ENCODE results near the gene ZNF285.
"Not testable (repeated sequence)": the region's sequence is repeated elsewhere in the genome, so short reads cannot be mapped to it uniquely, and the experiment has no call there.

ZNF285 gene

GRCh38 chr19:44401139-44402115, at the start of gene ZNF285:
Gene ZNF285 (minus strand): TSS chr19:44401608. CDS start chr19:44397213, 4,395 bp downstream.
- DNase-seq, result peak; percentile 70

GRCh38 chr19:44447916-44448674, 46.7 kb upstream of the ZNF285 start, which contains the start of gene ZNF229:
Gene ZNF229 (minus strand): TSS chr19:44448472. CDS start chr19:44442847, 5,625 bp downstream.
- peak; percentile 63 for DNase-seq

DNA sequence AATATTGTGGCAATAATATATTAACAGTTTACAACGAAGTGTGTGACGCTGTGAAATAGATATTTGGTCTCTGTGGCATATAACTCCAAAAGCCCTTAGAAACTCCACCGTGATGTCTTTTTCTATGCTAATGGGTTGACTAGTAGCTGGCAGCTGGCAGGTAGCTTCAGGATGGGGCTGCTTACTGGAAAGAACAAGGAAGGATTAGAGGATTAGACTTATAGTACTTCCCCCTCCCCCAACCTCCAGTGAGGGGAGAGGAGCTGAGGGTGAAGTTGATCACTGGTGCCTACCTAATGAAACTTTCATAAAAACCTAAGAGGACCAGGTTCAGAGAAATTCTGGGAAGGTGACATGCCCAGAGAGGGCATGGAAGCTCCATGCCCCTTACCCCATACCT, 37.0 kb upstream of the ZNF285 start:
- no peak for DNase-seq

DNA sequence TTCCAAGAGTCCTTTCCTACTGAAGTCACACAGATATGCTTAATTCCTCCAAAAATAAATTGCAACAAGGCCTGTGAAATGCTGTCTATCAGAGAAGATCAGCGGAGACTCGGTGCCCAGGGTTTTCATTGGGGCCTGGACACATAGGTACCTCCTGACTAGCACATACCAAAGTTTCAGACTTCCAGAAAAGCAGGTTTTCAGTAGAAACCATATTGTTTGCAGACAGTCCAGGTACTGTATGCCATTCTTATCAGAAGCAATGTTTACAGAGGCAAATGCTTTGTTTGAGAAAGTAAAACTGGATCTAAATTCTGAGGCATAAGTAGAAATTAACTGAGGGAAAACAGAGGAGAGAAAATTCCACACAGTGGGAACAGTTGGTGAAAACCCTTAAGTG, 34.0 kb upstream of the ZNF285 start:
- no peak for DNase-seq

DNA sequence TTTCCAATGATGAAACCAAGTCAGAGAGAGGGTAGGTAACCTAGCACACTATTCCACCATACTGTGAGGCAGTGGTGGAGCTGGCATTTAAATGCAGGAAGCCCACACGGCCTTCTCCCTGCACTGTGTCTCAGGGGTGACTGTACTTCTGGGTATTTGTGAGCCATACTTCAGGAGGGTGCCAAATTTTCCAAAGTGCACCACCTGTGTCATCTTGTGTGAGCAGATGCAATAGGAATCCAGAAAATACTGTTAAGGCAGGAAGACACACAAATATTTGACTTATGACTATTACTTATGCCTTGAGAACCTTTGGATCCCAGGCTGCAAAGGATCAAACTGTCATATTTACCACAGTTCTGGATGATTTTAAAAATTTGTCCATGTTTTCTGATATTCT, 29.5 kb upstream of the ZNF285 start:
- DNase-seq, result no peak

DNA sequence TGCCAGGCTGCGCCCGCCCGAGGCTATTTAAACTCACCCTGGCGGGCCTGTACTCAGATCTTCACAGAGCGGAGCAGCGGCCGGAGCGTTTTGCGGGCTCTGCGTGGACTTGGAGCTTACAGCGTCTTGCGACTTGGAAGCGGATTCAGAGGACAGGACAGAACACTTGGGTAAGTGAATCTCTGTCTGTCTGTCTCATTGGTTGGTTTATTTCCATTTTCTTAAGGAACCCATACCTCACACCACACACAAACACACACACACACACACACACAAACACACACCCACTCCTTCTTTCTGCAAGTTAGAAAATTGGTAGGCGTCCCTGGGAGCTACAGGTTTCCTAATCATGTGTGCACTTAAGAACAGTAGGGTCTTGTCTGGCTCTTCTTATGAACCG, 14.1 kb upstream of the ZNF285 start:
- DNase-seq, result not testable (repeated sequence)

DNA sequence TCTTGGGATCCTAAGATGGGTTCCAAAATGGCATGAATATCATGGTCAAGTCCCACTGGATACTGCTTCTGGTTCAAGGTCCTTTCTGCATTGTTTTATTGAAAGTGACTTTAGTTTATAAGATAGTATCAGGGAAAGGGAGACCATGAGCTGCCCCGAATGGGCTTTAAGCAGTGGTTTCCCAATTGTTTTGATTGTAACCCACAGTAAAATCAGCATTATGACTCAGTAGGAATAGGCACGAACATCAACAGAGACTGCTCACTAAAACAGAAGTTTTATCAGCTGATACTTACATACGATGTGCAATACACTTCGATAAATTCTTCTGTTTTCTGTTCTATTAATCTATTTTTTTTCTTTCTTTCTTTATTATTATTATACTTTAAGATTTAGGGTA, 12.1 kb downstream of the ZNF285 start:
- DNase-seq, result not testable (repeated sequence)

- no peak for DNase-seq
Measured at GRCh38 chr19:44374789-44375188, 26.6 kb downstream of the ZNF285 start.

DNA sequence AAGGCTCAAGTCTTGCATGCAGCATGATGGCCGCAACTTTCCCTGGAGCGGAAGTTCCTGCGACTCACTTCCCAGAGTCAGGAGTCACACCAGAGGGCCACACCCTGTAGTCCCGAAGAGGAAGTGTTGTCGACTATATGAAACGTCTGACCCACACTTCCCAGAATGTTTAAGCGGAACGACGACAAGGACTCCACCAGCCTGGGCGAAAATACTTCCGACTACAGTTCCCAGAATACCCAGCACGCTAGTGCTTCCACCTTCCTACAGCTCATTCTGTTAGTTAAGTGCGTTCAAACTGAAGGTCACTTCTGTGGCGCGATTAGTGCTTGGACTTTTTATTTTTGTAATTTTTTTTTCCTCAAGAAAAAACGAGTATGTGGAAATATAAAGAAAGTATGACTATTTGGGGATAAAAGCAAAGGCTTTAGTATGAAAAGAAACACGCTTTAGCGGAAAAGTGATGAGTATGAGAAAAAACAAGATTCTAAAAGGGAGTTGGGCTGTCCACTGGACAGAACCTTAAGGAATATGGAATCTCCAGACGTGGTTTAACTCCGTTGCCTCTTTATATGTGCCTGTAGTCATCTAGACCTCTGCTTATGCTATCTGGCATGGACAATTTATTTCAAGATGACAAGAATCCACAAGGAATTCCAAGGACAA, 29.5 kb downstream of the ZNF285 start:
- DNase-seq, result no peak

DNA sequence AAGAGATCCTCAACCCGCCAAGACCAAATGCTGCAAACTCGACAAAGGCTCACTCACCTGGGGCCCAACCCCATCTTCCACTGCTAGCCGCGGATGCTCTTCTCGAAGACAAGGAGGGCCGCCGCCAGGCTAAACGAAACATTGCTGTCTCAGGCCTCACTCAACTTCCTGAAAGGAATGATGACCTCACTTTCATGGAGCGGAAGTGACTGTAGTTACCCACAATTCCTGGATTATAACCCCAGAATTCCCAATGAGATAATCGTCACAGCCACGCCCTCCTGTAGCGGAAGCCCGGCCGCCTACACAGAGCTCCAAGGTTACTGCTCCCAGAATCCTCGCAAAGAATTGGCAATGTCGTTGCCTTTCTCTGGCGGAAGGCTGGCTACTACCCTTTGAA, 34.4 kb downstream of the ZNF285 start:
- no peak for DNase-seq

- DNase-seq, result no peak
Measured at GRCh38 chr19:44356383-44357111, 44.9 kb downstream of the ZNF285 start, which contains the start of gene ZNF112. Gene ZNF112 (minus strand): TSS chr19:44356680. CDS start chr19:44340539, 16,141 bp downstream.

DNA sequence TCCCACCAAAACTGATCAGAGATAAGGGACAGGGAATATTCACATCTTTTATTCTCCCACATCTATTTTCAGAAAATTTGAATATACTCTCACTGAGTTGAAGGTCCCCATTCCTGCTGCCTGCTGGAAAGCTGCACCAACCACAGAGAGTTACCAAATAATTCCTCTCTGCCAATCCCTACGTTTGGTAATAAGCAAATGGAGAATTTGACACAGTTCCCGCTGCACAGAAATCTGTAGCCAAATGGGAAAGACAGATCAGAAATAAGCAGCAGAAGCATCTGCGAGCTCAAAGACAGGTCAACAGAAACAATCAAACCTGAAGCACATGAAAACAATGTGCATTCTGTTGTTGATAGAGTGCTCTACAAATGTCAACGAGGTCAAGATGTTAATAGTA, 54.9 kb downstream of the ZNF285 start:
- DNase-seq, result no peak

DNA sequence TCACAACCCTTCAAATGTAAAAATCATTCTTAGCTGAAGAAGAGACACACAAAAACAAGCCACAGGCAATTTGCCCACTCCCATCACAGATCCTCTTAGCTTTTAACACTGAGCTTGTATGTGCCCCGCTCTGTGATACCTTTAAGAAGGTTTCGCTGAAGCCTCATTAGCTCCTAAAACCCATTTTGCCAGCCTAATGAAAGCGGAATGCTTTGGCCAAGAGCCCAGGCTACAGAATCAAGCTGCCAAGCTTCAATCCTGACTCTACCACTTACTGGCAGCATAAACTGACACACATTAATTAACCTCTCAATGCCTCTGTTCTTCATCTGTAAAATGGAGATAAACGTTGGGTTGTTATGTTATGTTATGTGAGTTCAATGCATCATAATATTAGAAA, 55.4 kb downstream of the ZNF285 start:
- no peak for DNase-seq

- no peak for DNase-seq
Measured at GRCh38 chr19:44344255-44344654, 57.2 kb downstream of the ZNF285 start.

- no peak for DNase-seq
Measured at GRCh38 chr19:44341794-44342193, 59.6 kb downstream of the ZNF285 start.

- not testable (repeated sequence) for DNase-seq
Measured at GRCh38 chr19:44334639-44335038, 66.8 kb downstream of the ZNF285 start.
